ENCODE results near the gene PPP2R5B.

Gene PPP2R5B

DNA sequence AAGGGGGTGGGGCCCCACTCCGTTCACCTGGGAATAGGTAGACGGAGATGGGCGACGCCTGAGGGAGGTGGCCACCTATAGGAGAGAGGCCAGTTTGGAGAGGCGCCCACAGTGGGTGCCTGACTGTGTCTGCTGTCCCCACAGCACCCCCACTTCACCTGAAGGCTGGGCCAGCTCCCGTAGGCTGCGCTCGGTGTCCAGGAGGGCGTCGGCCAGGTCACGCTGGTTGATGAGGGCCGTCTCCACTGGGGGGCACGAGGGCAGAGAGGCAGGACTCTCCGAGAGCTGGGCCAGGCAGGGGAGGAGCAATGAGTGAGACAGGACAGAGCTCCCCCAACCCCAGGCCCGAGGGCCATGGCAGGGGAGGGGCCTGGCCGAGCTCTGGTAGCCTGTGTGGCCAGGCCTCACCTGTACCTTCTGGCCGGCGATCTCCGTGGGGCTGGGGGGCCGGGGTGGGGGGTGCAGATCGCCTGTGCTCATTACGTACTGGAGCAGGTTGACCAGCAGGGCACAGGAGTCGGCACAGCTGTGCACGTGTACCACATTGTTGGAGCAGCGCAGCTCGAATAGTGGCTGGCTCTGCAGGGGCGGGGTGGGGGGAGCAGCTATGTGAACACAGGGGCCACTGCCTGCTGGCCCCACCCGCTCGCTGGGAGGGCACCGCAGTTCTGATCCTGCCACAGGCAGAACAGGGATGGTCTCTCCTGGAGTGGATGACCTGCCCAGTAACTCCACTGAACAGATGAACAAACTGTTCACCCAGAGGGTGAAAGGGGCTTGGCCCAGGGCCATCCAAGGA is 22.2 kb upstream of the PPP2R5B start:
- no peak overlapping the region for H4K8ac ChIP-seq (ENCODE audit: low read depth, low read length)
- H2AFZ ChIP-seq (ENCODE audit: insufficient read depth, low read length, poor library complexity): no peak overlapping the region
- H3K4me3 ChIP-seq (ENCODE audit: low read depth, low read length): peak overlapping the region; percentile 34
- H2BK12ac ChIP-seq (ENCODE audit: low read length): no peak overlapping the region
- no peak overlapping the region for H2AK5ac ChIP-seq (ENCODE audit: low read length)
- H4K12ac ChIP-seq (ENCODE audit: low read depth, low read length): no peak overlapping the region
- no peak overlapping the region for H4K91ac ChIP-seq (ENCODE audit: low read depth, low read length)
- no peaks in the 10 kb centered on the region for H3K79me2 ChIP-seq (ENCODE audit: control insufficient read depth, insufficient read depth, low read length, poor library complexity)
- no peak overlapping the region for H3K14ac ChIP-seq (ENCODE audit: low read length)
- H3K18ac ChIP-seq (ENCODE audit: low read length): no peak overlapping the region
- H3K4me2 ChIP-seq (ENCODE audit: low read length): no peak overlapping the region
- H3K36me3 ChIP-seq (ENCODE audit: control insufficient read depth in 1 of 2, insufficient read depth in 2 of 2, low read length in 2 of 2): peaks cover 78 to 80% of the 10 kb centered on the region in 2 experiments
- no peak for DNase-seq
- no CpG with 5 or more reads among the region's 30 CpGs for whole genome bisulfite sequencing (ENCODE audit: extremely low coverage, insufficient coverage, insufficient read length)
- no peak overlapping the region for H2BK5ac ChIP-seq (ENCODE audit: low read depth, low read length, poor library complexity)
- H3K23ac ChIP-seq (ENCODE audit: low read length): no peak overlapping the region
- no peaks in the 10 kb centered on the region for H3K4me1 ChIP-seq (ENCODE audit: control insufficient read depth in 1 of 2, insufficient read depth in 2 of 2, low read length in 2 of 2)
- H3K27ac ChIP-seq (ENCODE audit: low read depth, low read length): no peak overlapping the region
- no peak overlapping the region for H3K4ac ChIP-seq (ENCODE audit: low read depth, low read length)
- no peaks in the 10 kb centered on the region for H3K27me3 ChIP-seq (ENCODE audit: insufficient read depth, low read length)
- H3K9ac ChIP-seq (ENCODE audit: low read length): no peak overlapping the region
- peaks cover 5% of the 10 kb centered on the region for H3K9me3 ChIP-seq (ENCODE audit: insufficient read depth, low read depth, low read length)
- H2BK120ac ChIP-seq (ENCODE audit: insufficient read depth, low read length, poor library complexity): no peak overlapping the region
- H3K79me1 ChIP-seq (ENCODE audit: low read length): no peaks in the 10 kb centered on the region

DNA sequence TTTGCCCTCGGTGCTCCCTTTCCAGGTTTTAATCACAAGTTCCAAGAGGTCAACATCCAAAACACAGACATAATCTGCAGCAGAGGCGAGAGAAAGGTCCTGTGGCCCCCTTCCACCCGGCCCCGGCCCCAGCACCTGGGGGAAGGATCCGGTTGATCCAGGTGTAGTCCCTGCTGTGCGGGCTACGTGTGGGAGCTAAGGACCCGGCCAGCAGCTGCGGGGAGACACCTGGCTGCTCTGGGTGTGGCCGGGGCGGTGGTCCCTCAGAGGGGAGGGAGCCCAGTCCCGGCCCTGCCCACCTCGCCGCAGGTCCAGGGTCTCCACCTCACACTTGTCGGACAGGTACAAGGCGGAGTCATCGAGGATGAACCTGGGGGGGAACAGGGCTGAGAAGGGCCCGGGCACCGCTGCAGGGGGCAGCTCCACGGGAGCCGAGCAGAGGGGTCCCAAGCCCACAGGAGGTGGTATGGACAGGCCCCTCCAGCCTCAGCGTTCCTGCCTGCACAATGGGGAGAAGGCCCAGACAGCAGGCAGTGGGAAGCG is 21.1 kb upstream of the PPP2R5B start:
- Histone ChIP-seq H3K23ac (ENCODE audit: low read length) (no peak overlapping the region), H4K12ac (ENCODE audit: low read depth, low read length) (no peak overlapping the region), H3K9me3 (ENCODE audit: insufficient read depth, low read depth, low read length) (peaks cover 5% of the 10 kb centered on the region), H3K4me2 (ENCODE audit: low read length) (no peak overlapping the region), H2AFZ (ENCODE audit: insufficient read depth, low read length, poor library complexity) (no peak overlapping the region), H3K14ac (ENCODE audit: low read length) (no peak overlapping the region), H3K79me1 (ENCODE audit: low read length) (no peaks in the 10 kb centered on the region), H2BK120ac (ENCODE audit: insufficient read depth, low read length, poor library complexity) (no peak overlapping the region), H3K4me3 (ENCODE audit: low read depth, low read length) (no peak overlapping the region), H4K91ac (ENCODE audit: low read depth, low read length) (no peak overlapping the region), H3K18ac (ENCODE audit: low read length) (no peak overlapping the region), H3K9ac (ENCODE audit: low read length) (no peak overlapping the region), H3K36me3 (ENCODE audit: control insufficient read depth in 1 of 2, insufficient read depth in 2 of 2, low read length in 2 of 2) (peaks cover 72 to 77% of the 10 kb centered on the region in 2 experiments), H3K79me2 (ENCODE audit: control insufficient read depth, insufficient read depth, low read length, poor library complexity) (no peaks in the 10 kb centered on the region), H3K27ac (ENCODE audit: low read depth, low read length) (no peak overlapping the region), H2AK5ac (ENCODE audit: low read length) (no peak overlapping the region), H3K4ac (ENCODE audit: low read depth, low read length) (no peak overlapping the region), H2BK12ac (ENCODE audit: low read length) (no peak overlapping the region), H3K4me1 (ENCODE audit: control insufficient read depth in 1 of 2, insufficient read depth in 2 of 2, low read length in 2 of 2) (no peaks in the 10 kb centered on the region), H2BK5ac (ENCODE audit: low read depth, low read length, poor library complexity) (no peak overlapping the region), H3K27me3 (ENCODE audit: insufficient read depth, low read length) (no peaks in the 10 kb centered on the region), H4K8ac (ENCODE audit: low read depth, low read length) (no peak overlapping the region)
- WGBS (ENCODE audit: extremely low coverage, insufficient coverage, insufficient read length): no CpG with 5 or more reads among the region's 23 CpGs
- DNase-seq: no peak

DNA sequence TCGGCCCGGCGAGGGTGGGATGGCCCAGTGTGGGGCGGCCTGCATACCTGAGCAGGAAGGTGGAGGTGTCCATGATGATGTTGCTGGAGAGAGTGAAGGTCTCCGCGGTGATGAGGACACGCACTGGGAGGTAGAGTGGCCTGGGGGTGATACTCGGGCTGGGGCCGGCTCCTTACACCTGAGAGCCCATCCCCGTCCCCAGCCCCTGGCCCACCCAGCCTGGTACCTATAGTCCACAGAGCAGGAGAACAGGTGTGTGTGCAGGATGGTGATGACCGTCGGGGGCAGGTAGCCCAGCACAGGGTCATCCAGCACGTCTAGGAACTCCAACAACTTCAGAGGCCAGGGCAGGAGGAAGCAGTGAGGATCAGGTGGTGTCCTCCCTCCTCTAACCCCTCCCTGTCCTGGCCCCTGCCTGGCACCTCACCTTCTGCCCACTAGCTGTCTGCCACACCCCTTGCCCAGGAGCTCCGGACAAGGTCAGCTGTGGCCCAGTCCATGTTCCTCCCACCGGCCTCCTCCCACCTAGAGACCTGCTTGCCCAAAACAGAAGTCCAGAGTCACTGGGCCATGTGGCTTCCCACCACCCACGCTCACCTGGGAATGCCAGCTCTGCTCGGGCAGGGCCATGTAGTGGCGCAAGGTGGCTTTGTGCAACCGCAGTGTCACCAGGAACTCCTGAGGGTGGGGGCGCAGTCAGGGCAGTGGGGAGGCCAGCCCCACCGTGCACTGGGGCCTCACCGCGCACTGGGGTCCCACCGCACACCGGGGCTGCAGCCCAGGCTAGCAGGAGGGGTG is 18.8 kb upstream of the PPP2R5B start:
- H4K12ac ChIP-seq (ENCODE audit: low read depth, low read length): no peak overlapping the region
- peaks cover 75 to 82% of the 10 kb centered on the region in 2 experiments for H3K36me3 ChIP-seq (ENCODE audit: control insufficient read depth in 1 of 2, insufficient read depth in 2 of 2, low read length in 2 of 2)
- no peak overlapping the region for H3K14ac ChIP-seq (ENCODE audit: low read length)
- no peak overlapping the region for H3K27ac ChIP-seq (ENCODE audit: low read depth, low read length)
- no peak overlapping the region for H4K8ac ChIP-seq (ENCODE audit: low read depth, low read length)
- H2BK120ac ChIP-seq (ENCODE audit: insufficient read depth, low read length, poor library complexity): no peak overlapping the region
- no CpG with 5 or more reads among the region's 25 CpGs for WGBS (ENCODE audit: extremely low coverage, insufficient coverage, insufficient read length)
- peaks cover 2% of the 10 kb centered on the region for H3K9me3 ChIP-seq (ENCODE audit: insufficient read depth, low read depth, low read length)
- no peak overlapping the region for H4K91ac ChIP-seq (ENCODE audit: low read depth, low read length)
- no peak overlapping the region for H2BK5ac ChIP-seq (ENCODE audit: low read depth, low read length, poor library complexity)
- no peaks in the 10 kb centered on the region for H3K79me2 ChIP-seq (ENCODE audit: control insufficient read depth, insufficient read depth, low read length, poor library complexity)
- H3K4ac ChIP-seq (ENCODE audit: low read depth, low read length): no peak overlapping the region
- H3K4me1 ChIP-seq (ENCODE audit: control insufficient read depth in 1 of 2, insufficient read depth in 2 of 2, low read length in 2 of 2): no peaks in the 10 kb centered on the region
- no peaks in the 10 kb centered on the region for H3K27me3 ChIP-seq (ENCODE audit: insufficient read depth, low read length)
- H3K4me3 ChIP-seq (ENCODE audit: low read depth, low read length): no peak overlapping the region
- no peaks in the 10 kb centered on the region for H3K79me1 ChIP-seq (ENCODE audit: low read length)
- H3K18ac ChIP-seq (ENCODE audit: low read length): no peak overlapping the region
- H3K23ac ChIP-seq (ENCODE audit: low read length): no peak overlapping the region
- no peak overlapping the region for H2AFZ ChIP-seq (ENCODE audit: insufficient read depth, low read length, poor library complexity)
- no peak overlapping the region for H2AK5ac ChIP-seq (ENCODE audit: low read length)
- no peak overlapping the region for H3K9ac ChIP-seq (ENCODE audit: low read length)
- H2BK12ac ChIP-seq (ENCODE audit: low read length): no peak overlapping the region
- no peak for DNase-seq
- no peak overlapping the region for H3K4me2 ChIP-seq (ENCODE audit: low read length)

GRCh38 chr11:64906314-64906635 is 18.2 kb upstream of the PPP2R5B start:
- Histone ChIP-seq H2AFZ (ENCODE audit: insufficient read depth, low read length, poor library complexity) (no peak overlapping the region), H2AK5ac (ENCODE audit: low read length) (no peak overlapping the region), H3K4me2 (ENCODE audit: low read length) (no peak overlapping the region), H3K4me1 (ENCODE audit: control insufficient read depth in 1 of 2, insufficient read depth in 2 of 2, low read length in 2 of 2) (no peaks in the 10 kb centered on the region), H3K14ac (ENCODE audit: low read length) (no peak overlapping the region), H2BK5ac (ENCODE audit: low read depth, low read length, poor library complexity) (no peak overlapping the region), H4K12ac (ENCODE audit: low read depth, low read length) (no peak overlapping the region), H3K27ac (ENCODE audit: low read depth, low read length) (no peak overlapping the region), H3K4me3 (ENCODE audit: low read depth, low read length) (no peak overlapping the region), H3K27me3 (ENCODE audit: insufficient read depth, low read length) (no peaks in the 10 kb centered on the region), H3K36me3 (ENCODE audit: control insufficient read depth in 1 of 2, insufficient read depth in 2 of 2, low read length in 2 of 2) (peaks cover 77 to 83% of the 10 kb centered on the region in 2 experiments), H3K79me1 (ENCODE audit: low read length) (no peaks in the 10 kb centered on the region), H3K9ac (ENCODE audit: low read length) (no peak overlapping the region), H3K4ac (ENCODE audit: low read depth, low read length) (no peak overlapping the region), H3K79me2 (ENCODE audit: control insufficient read depth, insufficient read depth, low read length, poor library complexity) (no peaks in the 10 kb centered on the region), H4K91ac (ENCODE audit: low read depth, low read length) (no peak overlapping the region), H3K23ac (ENCODE audit: low read length) (no peak overlapping the region), H3K18ac (ENCODE audit: low read length) (no peak overlapping the region), H4K8ac (ENCODE audit: low read depth, low read length) (no peak overlapping the region), H2BK12ac (ENCODE audit: low read length) (no peak overlapping the region), H2BK120ac (ENCODE audit: insufficient read depth, low read length, poor library complexity) (no peak overlapping the region), H3K9me3 (ENCODE audit: insufficient read depth, low read depth, low read length) (peaks cover 2% of the 10 kb centered on the region)
- no CpG with 5 or more reads among the region's 13 CpGs for WGBS (ENCODE audit: extremely low coverage, insufficient coverage, insufficient read length)
- no peak for DNase-seq

Measured in trophoblast cell (in vitro differentiated cells and primary cell).